Ovary (tissue), 3 donors: Measurements from ENCODE around the gene WEE2.

ENCODE experiments used
- EP300 ChIP-seq: sonication (generic); formaldehyde crosslinking; IDR thresholded peaks from one replicate; pipeline ENCODE4 v1.6.1; 2017; ENCODE audit warnings: antibody characterized with exemption
- POLR2A ChIP-seq: fragments of 450-650 bp; IDR thresholded peaks from one replicate; pipeline ENCODE4 v1.6.1; 2017; ENCODE audit warnings: antibody characterized with exemption, mild to moderate bottlenecking, moderate library complexity
- TF ChIP-seq, protein P1 (sequence below), 3 donors: fragments of 450-650 bp in 2 of 3; fragments of 200-600 bp in 1 of 3; IDR thresholded peaks; one replicate each; pipeline versions ENCODE4 v1.5.1 to v1.8.0; 2016 to 2022; ENCODE audit warnings: antibody characterized with exemption in 3 of 3, mild to moderate bottlenecking in 1 of 3
- donor health status: DM: no; HTN: no; CAD: no.

DNA sequence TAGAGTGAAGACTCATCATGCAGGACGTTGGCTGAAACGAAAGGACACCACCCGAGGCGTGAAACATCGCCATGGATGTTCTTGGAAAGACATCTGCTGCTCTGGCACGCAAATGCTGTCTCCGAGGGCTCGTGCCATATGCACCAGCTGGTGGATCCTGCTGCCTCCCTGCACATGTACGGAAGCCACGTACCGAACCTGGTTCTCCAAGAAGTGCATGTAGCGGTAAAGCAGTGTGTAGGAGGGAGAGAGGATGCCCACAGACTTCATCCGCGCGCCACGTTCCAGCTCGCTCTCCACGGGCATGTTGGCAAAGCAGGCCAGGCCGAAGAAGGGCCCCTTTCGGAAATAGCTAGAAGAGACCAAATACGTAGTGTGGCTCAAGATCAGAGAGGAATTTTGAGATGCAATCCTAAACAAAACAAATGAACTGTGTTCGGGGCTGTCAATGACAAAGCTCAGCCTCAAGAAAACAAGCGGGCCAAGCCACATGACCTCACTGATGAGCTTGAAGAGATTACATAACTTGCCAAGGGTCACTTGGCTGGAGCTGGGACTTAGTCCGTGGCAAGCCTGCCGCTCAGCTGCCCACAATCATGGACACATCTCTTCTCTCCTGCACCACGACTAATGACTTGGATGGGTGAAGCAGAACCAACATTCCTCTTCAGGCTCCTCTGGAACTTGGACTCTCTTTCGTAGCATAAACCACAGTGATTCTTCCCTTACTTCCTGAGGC, 22.7 kb upstream of the WEE2 start:
- TF ChIP-seq, protein P1, sequence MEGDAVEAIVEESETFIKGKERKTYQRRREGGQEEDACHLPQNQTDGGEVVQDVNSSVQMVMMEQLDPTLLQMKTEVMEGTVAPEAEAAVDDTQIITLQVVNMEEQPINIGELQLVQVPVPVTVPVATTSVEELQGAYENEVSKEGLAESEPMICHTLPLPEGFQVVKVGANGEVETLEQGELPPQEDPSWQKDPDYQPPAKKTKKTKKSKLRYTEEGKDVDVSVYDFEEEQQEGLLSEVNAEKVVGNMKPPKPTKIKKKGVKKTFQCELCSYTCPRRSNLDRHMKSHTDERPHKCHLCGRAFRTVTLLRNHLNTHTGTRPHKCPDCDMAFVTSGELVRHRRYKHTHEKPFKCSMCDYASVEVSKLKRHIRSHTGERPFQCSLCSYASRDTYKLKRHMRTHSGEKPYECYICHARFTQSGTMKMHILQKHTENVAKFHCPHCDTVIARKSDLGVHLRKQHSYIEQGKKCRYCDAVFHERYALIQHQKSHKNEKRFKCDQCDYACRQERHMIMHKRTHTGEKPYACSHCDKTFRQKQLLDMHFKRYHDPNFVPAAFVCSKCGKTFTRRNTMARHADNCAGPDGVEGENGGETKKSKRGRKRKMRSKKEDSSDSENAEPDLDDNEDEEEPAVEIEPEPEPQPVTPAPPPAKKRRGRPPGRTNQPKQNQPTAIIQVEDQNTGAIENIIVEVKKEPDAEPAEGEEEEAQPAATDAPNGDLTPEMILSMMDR (IDR thresholded peaks at IDR 0.05): no peak
- TF ChIP-seq EP300 (no peak), POLR2A (no peak)
